K562 (cell line): Measurements from ENCODE around the gene BTNL8. TPM values are rescaled to one million over a fixed set of nuclear protein-coding genes. Genes with fewer than 3 reads are reported as not detected.

ENCODE experiments used
- CHD7 ChIP-seq: fragments of 200-600 bp; sonication (generic); IDR thresholded peaks from one replicate; pipeline ENCODE4 v1.6.1; 2012; ENCODE audit warnings: mild to moderate bottlenecking, low read depth, low read length, inconsistent platforms
- CXXC5 ChIP-seq: fragments of 250-450 bp; sonication (Bioruptor Pico); IDR thresholded peaks from 2 replicates; pipeline ENCODE4 v1.8.0; 2022; ENCODE audit warnings: inconsistent platforms, mild to moderate bottlenecking, moderate library complexity
- GTF3C2 ChIP-seq: IDR thresholded peaks from 3 replicates; pipeline ENCODE4 v1.6.1; 2011; ENCODE audit warnings: borderline replicate concordance, mild to moderate bottlenecking, moderate library complexity; ENCODE audit not compliant: insufficient read length; ENCODE audit errors: extremely low read depth
- HMGN3 ChIP-seq: IDR thresholded peaks from 2 replicates; pipeline ENCODE4 v1.6.1; 2011; ENCODE audit warnings: borderline replicate concordance, low read depth, mild to moderate bottlenecking, mixed read lengths, low read length; ENCODE audit not compliant: insufficient read length; ENCODE audit errors: extremely low read depth
- KDM1A ChIP-seq, 2 experiments: fragments of 450-650 bp; IDR thresholded peaks; 2 replicates each; pipeline ENCODE4 v1.6.1; 2016; ENCODE audit warnings: mild to moderate bottlenecking in 2 of 2
- KLF13 ChIP-seq: fragments of 450-650 bp; IDR thresholded peaks from 2 replicates; pipeline ENCODE4 v1.6.1; 2016; ENCODE audit warnings: missing genetic modification characterization, low read depth, mild to moderate bottlenecking, missing compliant biosample characterization, moderate library complexity, borderline replicate concordance
- MLX ChIP-seq, 2 experiments: fragments of 450-650 bp in 1 of 2; sonication (generic) in 1 of 2; formaldehyde crosslinking; conservative IDR thresholded peaks; 2 replicates each; pipeline versions ENCODE4 v1.4.0 to v1.8.1; 2020 to 2022; ENCODE audit warnings: mild to moderate bottlenecking in 1 of 2, missing genetic modification reagents in 1 of 2
- ZBTB43 ChIP-seq: sonication (generic); formaldehyde crosslinking; IDR thresholded peaks from 2 replicates; pipeline ENCODE4 v1.8.0; 2023; ENCODE audit warnings: mild to moderate bottlenecking, missing genetic modification reagents
- ZNF174 ChIP-seq: fragments of 250-450 bp; sonication (Bioruptor Pico); IDR thresholded peaks from 2 replicates; pipeline ENCODE4 v1.4.0; 2020; ENCODE audit warnings: mild to moderate bottlenecking
- ZNF561 ChIP-seq: fragments of 450-650 bp; formaldehyde crosslinking; conservative IDR thresholded peaks from 2 replicates; pipeline ENCODE4 v1.4.0; 2020; ENCODE audit warnings: mild to moderate bottlenecking, moderate library complexity
- polyA plus RNA-seq, 8 experiments: library from polyadenylated mRNA; depleted of rRNA in 4 of 8; stranded (reverse) in 5 of 8; unstranded in 3 of 8; fragments of >200 nt; fragmentation: Nextera tagmentation in 2 of 8; fragmentation: Illumina TruSeq in 1 of 8; extraction: Ambion mirVana in 2 of 8; extraction: Trizol in 1 of 8; gene quantifications; 2 replicates each; pipeline versions ENCODE4 v1.2.1 to v1.2.3, GENCODE V29; 2011 to 2014; ENCODE audit warnings: inconsistent platforms in 1 of 8, missing spikeins in 1 of 8
- total RNA-seq, 7 experiments: library from RNA; depleted of rRNA in 6 of 7; stranded (reverse); fragments of >200 nt in 6 of 7; fragmentation: Illumina TruSeq in 2 of 7; extraction: Trizol in 2 of 7; gene quantifications; 2 replicates each; pipeline versions ENCODE4 v1.2.1 to v1.2.3, GENCODE V29; 2011 to 2021; ENCODE audit warnings: low replicate concordance in 1 of 7

BTNL8 gene
- total and polyA plus RNA-seq, 9 of the 15 experiments (the other 6 are each of a cell fraction or from before 2014, with no cell fraction given): 0.04 to 0.18 (median 0.07) TPM; not detected in 6

GRCh38 chr5:180850434-180851078 is 48.4 kb upstream of the BTNL8 start (continued):
- no peak for TF ChIP-seq GTF3C2
- no peak for TF ChIP-seq CHD7
- TF ChIP-seq KDM1A (IDR thresholded peaks at IDR 0.05): no peak
- TF ChIP-seq ZNF561 (CRISPR knock-in tag): no peak
- no peak for TF ChIP-seq HMGN3
- TF ChIP-seq CXXC5 (CRISPR knock-in tag): no peak
- TF ChIP-seq ZBTB43: no peak
- no peak for TF ChIP-seq ZNF174 (CRISPR knock-in tag)
- TF ChIP-seq MLX (CRISPR knock-in tag; conservative IDR thresholded peaks at IDR 0.05): no peak
- TF ChIP-seq KLF13 (tag): no peak
